Iris pigment epithelial cell (primary cell): ENCODE results near the gene KRT3.

Experiments used
- DNase-seq: peaks from one replicate; pipeline ENCODE4 v3.0.0-alpha.2; 2011; ENCODE audit warnings: low read depth

Gene KRT3

GRCh38 chr12:52795694-52796428 lies at the start of gene KRT3:
Gene KRT3, minus strand, starts transcription at chr12:52796117. Its CDS starts 75 bp downstream, at chr12:52796042.
- no peak for DNase-seq

DNA sequence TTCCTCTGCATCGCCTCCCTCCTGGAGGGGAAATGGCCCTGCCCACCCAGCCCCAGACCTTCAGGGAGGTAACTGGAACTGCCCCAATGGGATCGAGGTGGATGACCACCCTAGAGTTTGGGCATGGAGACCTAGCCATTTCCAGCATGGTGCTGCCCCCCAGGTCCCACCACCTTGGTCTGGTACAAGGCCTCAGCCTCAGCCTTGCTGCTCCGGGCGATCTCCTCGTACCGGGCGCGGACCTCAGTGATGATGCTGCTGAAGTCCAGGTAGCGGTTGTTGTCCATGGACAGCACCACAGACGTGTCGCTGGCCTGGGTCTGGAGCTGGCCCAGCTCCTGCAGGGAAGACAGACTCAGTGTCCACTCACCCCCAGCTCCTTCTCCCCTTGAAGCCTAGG lies 48.5 kb upstream of the KRT3 start:
- no peak for DNase-seq

GRCh38 chr12:52839436-52840105 lies 43.7 kb upstream of the KRT3 start:
- DNase-seq = no peak

DNA sequence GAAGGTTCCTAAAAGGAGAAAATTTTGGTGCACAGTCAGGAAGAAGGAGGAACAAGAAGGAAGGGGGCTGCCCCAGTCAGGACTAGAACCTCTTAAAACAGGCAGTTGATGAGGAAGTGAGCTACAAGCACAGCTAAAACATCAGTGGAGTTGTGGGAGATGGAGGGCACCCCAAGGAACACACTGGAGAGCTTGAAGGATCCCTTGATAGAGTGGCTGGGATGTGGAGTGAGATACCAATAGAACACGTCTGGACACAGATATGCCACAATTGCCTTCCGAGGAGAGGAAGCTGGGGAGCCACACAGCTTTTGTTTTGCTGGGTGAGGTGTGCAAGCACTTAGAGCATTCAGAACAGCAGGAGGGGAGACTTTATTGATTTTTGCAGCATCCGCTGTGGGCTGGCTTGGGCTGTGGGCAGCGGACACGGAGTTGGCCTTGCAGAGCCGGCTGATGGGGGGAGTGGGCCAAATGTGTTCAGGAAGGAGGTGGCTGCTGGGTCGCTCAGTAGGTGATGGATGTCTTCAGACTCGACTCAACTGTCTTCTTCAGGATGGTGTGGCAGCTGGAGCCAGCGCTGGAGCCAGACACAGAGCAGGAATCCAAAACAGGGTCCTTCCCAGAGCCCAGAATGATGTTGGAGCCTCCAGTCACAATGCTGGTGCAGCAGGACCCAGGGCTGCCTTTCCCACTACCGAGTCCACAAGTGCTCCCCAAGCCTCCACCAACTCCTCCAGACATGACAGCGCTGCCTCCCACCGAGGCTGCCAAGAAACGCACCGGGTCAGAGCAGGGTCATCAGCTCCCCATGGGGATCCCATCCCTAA lies 42.9 kb upstream of the KRT3 start:
- no peak for DNase-seq

- DNase-seq = peak; percentile 31
These were observed 42.1 kb upstream of the KRT3 start for GRCh38 chr12:52837781-52838608.

GRCh38 chr12:52837413-52837741 lies 41.5 kb upstream of the KRT3 start:
- peak; percentile 89 for DNase-seq

DNA sequence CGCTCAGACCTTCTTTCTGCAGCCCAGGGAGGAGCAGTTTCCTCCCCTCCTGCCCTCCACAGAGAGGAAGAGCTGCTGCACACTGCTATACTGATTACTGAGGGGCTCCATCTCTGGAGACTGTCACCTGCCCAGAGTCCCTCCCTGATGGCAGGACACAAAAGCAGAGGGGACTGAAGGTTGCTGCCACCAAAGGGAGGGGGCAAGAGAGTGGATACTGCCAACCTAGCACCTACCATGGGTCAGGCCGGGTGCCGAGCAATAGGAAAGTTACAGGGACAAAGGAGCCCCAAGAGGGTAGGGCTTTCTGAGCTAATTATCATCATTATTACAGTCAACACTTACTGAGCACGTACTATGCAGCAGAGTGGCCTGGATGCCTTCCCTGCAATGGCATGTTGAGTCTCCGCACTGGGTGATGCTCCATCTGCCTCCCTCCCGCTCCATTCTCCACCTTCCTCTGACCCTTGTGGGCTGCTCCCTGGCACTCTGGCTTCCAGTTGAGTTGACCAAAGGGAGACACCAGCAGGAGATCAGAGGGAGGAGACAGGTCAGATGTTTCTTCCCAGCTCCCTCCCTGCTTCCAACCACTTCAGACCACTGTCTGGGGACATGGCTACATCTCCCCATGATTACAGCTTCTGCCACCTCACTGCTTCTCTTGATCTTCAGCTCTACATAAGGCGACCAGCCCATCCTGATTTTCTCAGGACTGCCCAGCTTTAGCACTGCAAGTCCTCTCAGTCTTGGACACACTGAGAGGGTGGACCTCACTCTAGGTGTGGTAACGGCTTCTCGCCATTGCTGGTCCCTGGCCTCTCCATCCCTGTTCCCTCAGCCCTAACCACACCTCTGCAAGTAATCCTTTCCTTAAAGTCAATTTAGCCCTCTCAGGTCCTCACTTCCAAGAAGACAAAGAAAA lies 40.8 kb upstream of the KRT3 start:
- DNase-seq = no peak

- peak; percentile 78 for DNase-seq
These were observed 40.1 kb upstream of the KRT3 start for GRCh38 chr12:52836042-52836466.

- DNase-seq = no peak
These were observed 39.5 kb upstream of the KRT3 start for GRCh38 chr12:52835271-52836041.

GRCh38 chr12:52834727-52835001 lies 38.7 kb upstream of the KRT3 start:
- DNase-seq = no peak

DNA sequence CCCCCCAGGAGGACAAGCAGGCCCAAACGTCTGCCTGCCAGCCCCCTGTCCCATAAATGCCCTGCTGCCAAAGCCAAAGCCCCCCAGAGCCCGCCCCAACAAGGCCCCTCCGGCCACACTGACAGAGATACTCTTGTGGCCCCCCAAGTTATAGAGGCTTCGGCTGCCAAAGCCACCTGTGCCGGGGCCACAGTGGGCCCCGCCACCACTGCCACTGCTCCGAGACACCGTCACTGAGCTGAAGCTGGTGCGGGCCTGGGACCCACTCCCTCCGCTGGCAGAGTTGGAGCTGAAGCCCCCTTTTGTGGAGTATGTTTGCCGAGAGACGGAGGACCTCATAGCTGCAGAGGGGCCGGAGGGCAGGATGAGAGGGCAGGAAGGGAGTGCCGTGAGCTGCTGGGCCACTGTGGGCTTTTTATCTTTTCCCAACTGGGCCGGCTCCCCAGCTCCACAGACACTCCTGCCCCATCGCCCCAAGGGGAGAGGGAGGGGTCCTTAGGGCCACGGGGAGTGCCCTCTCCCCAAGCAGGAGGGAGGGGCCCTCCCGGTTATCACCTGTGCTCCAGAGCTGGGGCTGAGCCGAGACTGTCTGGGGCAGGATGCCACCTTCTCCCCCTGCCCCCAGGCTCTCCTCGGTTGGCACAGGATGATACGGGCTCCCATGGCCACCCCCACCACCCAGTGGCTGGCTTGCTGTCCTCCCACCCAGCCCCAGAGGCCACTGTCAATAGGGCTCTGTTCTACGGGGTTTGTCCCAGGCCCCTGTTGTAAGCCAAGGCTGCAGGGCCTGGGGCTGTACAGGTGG lies 38.2 kb upstream of the KRT3 start, which contains the start of gene KRT79:
Gene KRT79, minus strand, starts transcription at position 390 of the 805 bp plus-strand sequence. Its CDS starts 51 bp downstream, at position 339.
- no peak for DNase-seq

DNA sequence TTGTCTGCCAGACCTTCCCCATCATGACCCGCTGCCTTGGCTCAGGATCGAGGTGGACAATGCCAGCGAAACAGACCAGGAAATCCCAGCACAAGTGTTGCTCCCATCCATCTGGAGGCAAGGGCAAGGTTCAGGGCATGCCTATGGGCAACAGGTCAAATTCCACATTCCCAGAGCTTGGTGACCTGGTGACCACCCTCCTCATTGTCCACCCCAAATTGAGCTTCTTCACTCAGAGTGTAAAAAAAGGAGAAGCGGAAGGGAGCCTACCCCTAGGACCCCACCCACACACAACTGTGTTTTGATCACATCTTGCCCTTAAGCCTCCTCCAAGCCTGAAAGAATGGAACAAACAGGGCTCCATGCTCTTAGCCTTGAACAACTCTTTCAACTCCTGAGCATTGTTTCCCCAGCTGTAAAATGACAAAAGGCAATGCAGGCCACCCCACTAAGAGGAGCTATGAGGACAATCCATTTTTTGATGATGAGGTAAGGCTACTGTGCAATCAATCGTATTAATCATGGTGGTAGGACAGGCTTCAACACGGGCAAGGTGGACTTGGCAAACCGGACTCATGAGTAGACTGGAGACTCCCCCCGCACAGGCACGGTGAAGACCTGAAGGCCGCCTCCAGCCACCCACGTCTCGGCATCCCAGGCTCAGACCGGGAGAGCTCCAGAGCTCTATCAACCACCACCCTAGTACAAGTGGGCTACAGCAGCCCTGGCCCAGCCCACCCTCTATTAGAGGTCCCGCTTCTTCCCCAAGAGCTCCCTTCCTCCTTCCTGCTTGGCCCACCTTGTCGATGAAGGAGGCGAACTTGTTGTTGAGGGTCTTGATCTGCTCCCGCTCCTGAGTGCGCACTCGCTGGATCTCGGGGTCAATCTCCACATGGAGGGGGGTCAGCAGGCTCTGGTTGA lies 37.3 kb upstream of the KRT3 start:
- DNase-seq = no peak

- DNase-seq = no peak
These were observed 36.5 kb upstream of the KRT3 start for GRCh38 chr12:52832451-52832850.

GRCh38 chr12:52831251-52831650 lies 35.3 kb upstream of the KRT3 start:
- no peak for DNase-seq

- DNase-seq = no peak
These were observed 34.3 kb upstream of the KRT3 start for GRCh38 chr12:52829986-52830770.

- DNase-seq = no peak
These were observed 32.7 kb upstream of the KRT3 start for GRCh38 chr12:52828591-52829021.

DNA sequence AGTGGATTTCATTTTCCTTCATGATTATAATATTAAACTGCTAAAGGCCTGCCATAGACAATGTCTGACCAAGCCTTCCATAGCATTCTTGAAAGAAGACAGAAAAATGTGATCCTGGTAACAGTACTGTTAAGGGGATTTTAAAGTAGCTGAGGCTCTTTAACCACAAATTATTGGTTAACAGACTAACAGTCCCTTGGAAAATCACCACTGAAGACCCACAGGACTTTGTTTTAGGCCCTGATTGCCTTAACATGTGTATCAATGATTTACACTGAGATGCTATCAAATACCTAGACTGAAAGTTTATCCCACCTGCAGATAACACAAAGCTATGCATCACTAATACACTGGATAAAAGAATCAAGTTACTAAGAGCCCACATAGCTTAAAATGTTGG lies 32.2 kb upstream of the KRT3 start:
- no peak for DNase-seq
